K562 (cell line): ENCODE measurements around the gene AKAIN1. TPM values are rescaled to one million over a fixed set of nuclear protein-coding genes. Genes with fewer than 3 reads are reported as not detected.

ENCODE experiments used
- ATAC-seq: fragments of 200-7000 bp; cut with Tn5 transposase; 3 replicates; pipeline ENCODE4 v1.9.1; 2020; ENCODE audit warnings: moderate library complexity
- BruUV-seq: library from RNA; stranded (reverse); fragments of 400-500 nt; replicated peaks from 2 replicates; lab custom pipeline; 2021; lab: Mats Ljungman, UMichigan
- CTCF ChIA-PET: fragments of 300-600 bp; formaldehyde crosslinking; extraction: SDS; loops from one replicate; lab custom pipeline; 2021; ENCODE audit warnings: low intra/inter-chr PET ratio; lab: Yijun Ruan, JAX
- POLR2A ChIA-PET: fragments of 300-600, 350-650 bp; sonication (Branson Sonifier 250); formaldehyde crosslinking; extraction: SDS; loops from one replicate; lab custom pipeline; 2021; ENCODE audit warnings: antibody characterized with exemption, inconsistent platforms; lab: Yijun Ruan, JAX
- DNase-seq, 4 experiments: peaks; one replicate each; pipeline versions ENCODE4 v3.0.0 to v3.0.0-alpha.2; 2011 to 2018; ENCODE audit warnings: low spot score in 3 of 4, mixed read lengths in 3 of 4; ENCODE audit errors: extremely low read depth in 1 of 4
- FAIRE-seq: peaks from 2 replicates; lab custom pipeline; 2011; peaks lifted over from hg19 to GRCh38; lab: Jason Lieb, UNC
- H2AFZ ChIP-seq: 2 replicates; pipeline ENCODE4 v1.6.0; 2011; ENCODE audit warnings: low read depth, low read length, control low read depth, inconsistent platforms
- H3K27ac ChIP-seq: fragments of 200-600 bp; 3 replicates; pipeline ENCODE4 v1.8.0; 2011; ENCODE audit warnings: low read depth, mild to moderate bottlenecking, control low read depth, inconsistent platforms, low read length, moderate library complexity, mixed read lengths; ENCODE audit errors: extremely low read depth
- H3K27me3 ChIP-seq, 2 experiments: fragments of 300-600 bp in 1 of 2; 2 replicates in 1 of 2; 3 replicates in 1 of 2; pipeline versions ENCODE4 v1.6.0 to v1.8.0; 2011; ENCODE audit warnings: inconsistent platforms in 2 of 2, low read length in 2 of 2, mild to moderate bottlenecking in 1 of 2, mixed read lengths in 1 of 2, moderate library complexity in 1 of 2; ENCODE audit not compliant: control insufficient read depth in 2 of 2, insufficient read depth in 2 of 2
- H3K36me3 ChIP-seq: fragments of 300-600 bp; 3 replicates; pipeline ENCODE4 v1.8.0; 2011; ENCODE audit warnings: mild to moderate bottlenecking, low read length, inconsistent platforms; ENCODE audit not compliant: control insufficient read depth, insufficient read depth
- H3K4me1 ChIP-seq, 2 experiments: fragments of 200-600 bp in 1 of 2; replicated peaks in 1 of 2; 2 replicates in 1 of 2; 3 replicates in 1 of 2; pipeline versions ENCODE4 v1.5.1 to v1.8.0; 2011; ENCODE audit warnings: inconsistent platforms in 2 of 2, low read length in 2 of 2, mild to moderate bottlenecking in 1 of 2, mixed read lengths in 1 of 2, moderate library complexity in 1 of 2; ENCODE audit not compliant: control insufficient read depth in 2 of 2, insufficient read depth in 2 of 2
- H3K4me2 ChIP-seq: 2 replicates; pipeline ENCODE4 v1.6.1; 2011; ENCODE audit warnings: low read length, control low read depth, inconsistent platforms, mixed read lengths; ENCODE audit not compliant: insufficient read depth
- H3K4me3 ChIP-seq: fragments of 200-600 bp; sonication (generic), shearing (Covaris generic); 2 replicates; pipeline ENCODE4 v1.5.1; 2016; ENCODE audit warnings: control low read depth, inconsistent platforms
- H3K79me2 ChIP-seq: fragments of 200-600 bp; 3 replicates; pipeline ENCODE4 v1.8.0; 2011; ENCODE audit warnings: low read length, inconsistent platforms; ENCODE audit not compliant: control insufficient read depth, insufficient read depth
- H3K9ac ChIP-seq, 2 experiments: 2 replicates each; pipeline versions ENCODE4 v1.6.0 to v1.6.1; 2011; ENCODE audit warnings: low read depth in 2 of 2, low read length in 2 of 2, control low read depth in 1 of 2, inconsistent platforms in 1 of 2, mild to moderate bottlenecking in 1 of 2, mixed read lengths in 1 of 2; ENCODE audit not compliant: insufficient read depth in 1 of 2
- H3K9me1 ChIP-seq: one replicate; pipeline ENCODE4 v1.6.0; 2011; ENCODE audit warnings: inconsistent platforms, mild to moderate bottlenecking, low read length, moderate library complexity; ENCODE audit not compliant: control insufficient read depth, insufficient read depth
- H3K9me3 ChIP-seq: replicated peaks from 2 replicates; pipeline ENCODE4 v1.5.1; 2011; ENCODE audit warnings: low read depth, low read length, inconsistent platforms; ENCODE audit not compliant: control insufficient read depth, insufficient read depth
- H4K20me1 ChIP-seq: replicated peaks from 2 replicates; pipeline ENCODE4 v1.6.1; 2011; ENCODE audit warnings: low read length, inconsistent platforms, mixed read lengths; ENCODE audit not compliant: control insufficient read depth, insufficient read depth
- ELF1 ChIP-seq: fragments of 200-800 bp; sonication (Bioruptor generic); IDR thresholded peaks from 2 replicates; pipeline ENCODE4 v1.6.1; 2016; ENCODE audit warnings: missing genetic modification characterization, missing compliant biosample characterization
- MCM5 ChIP-seq: fragments of 450-650 bp; IDR thresholded peaks from 2 replicates; pipeline ENCODE4 v1.6.1; 2016; ENCODE audit warnings: low read depth
- PHF20 ChIP-seq: fragments of 450-650 bp; IDR thresholded peaks from 2 replicates; pipeline ENCODE4 v1.6.1; 2018; ENCODE audit not compliant: partially characterized antibody
- PURB ChIP-seq: sonication (generic); formaldehyde crosslinking; IDR thresholded peaks from 2 replicates; pipeline ENCODE4 v1.9.0; 2021; ENCODE audit warnings: low read depth, mild to moderate bottlenecking, missing genetic modification reagents
- RBM17 ChIP-seq: fragments of 200-400 bp; formaldehyde crosslinking; IDR thresholded peaks from 2 replicates; pipeline ENCODE4 v1.6.1; 2017; ENCODE audit warnings: low read depth, mild to moderate bottlenecking, low read length, borderline replicate concordance
- TAF1 ChIP-seq: IDR thresholded peaks from 2 replicates; pipeline ENCODE4 v1.6.1; 2011; ENCODE audit warnings: mild to moderate bottlenecking, low read length, moderate library complexity; ENCODE audit not compliant: insufficient read depth, control insufficient read depth, severe bottlenecking; ENCODE audit errors: extremely low read depth
- WHSC1 ChIP-seq: IDR thresholded peaks from one replicate; pipeline ENCODE4 v1.6.1; 2012; ENCODE audit warnings: low read length, control low read depth, inconsistent platforms
- ZFX ChIP-seq: sonication (generic); formaldehyde crosslinking; IDR thresholded peaks from 2 replicates; pipeline ENCODE4 v1.8.0; 2022; ENCODE audit warnings: mild to moderate bottlenecking, missing genetic modification reagents, moderate library complexity
- ZNF3 ChIP-seq: fragments of 250-450 bp; sonication (Bioruptor Pico); IDR thresholded peaks from 2 replicates; pipeline ENCODE4 v1.5.0; 2021; ENCODE audit warnings: mild to moderate bottlenecking, moderate library complexity
- ZNF354B ChIP-seq: fragments of 250-450 bp; sonication (Bioruptor Pico); IDR thresholded peaks from 2 replicates; pipeline ENCODE4 v1.4.0; 2020
- WGBS: fragments of 100-300 bp; shearing (Covaris generic); methylation state at CpG from one replicate; pipeline ENCODE4 v1.1.6; 2016; ENCODE audit warnings: low coverage, mixed read lengths; ENCODE audit not compliant: insufficient coverage; ENCODE audit errors: missing lambda C conversion rate; 5-methylcytosine and 5-hydroxymethylcytosine counted together
- in situ Hi-C: fragments of 300-500 bp; cut with MboI; formaldehyde crosslinking; loops from 4 replicates; pipeline ENCODE4 v1.15.0; 2018; ENCODE audit warnings: inconsistent platforms, mixed read lengths
- intact Hi-C: fragments of 100-400 bp; cut with micrococcal nuclease; formaldehyde crosslinking; loops from 2 replicates; pipeline ENCODE4 v1.14.2; 2022
- polyA plus RNA-seq, 8 experiments: library from polyadenylated mRNA; depleted of rRNA in 4 of 8; stranded (reverse) in 5 of 8; unstranded in 3 of 8; fragments of >200 nt; fragmentation: Nextera tagmentation in 2 of 8; fragmentation: Illumina TruSeq in 1 of 8; extraction: Ambion mirVana in 2 of 8; extraction: Trizol in 1 of 8; gene quantifications; 2 replicates each; pipeline versions ENCODE4 v1.2.1 to v1.2.3, GENCODE V29; 2011 to 2014; ENCODE audit warnings: inconsistent platforms in 1 of 8, missing spikeins in 1 of 8
- total RNA-seq, 7 experiments: library from RNA; depleted of rRNA in 6 of 7; stranded (reverse); fragments of >200 nt in 6 of 7; fragmentation: Illumina TruSeq in 2 of 7; extraction: Trizol in 2 of 7; gene quantifications; 2 replicates each; pipeline versions ENCODE4 v1.2.1 to v1.2.3, GENCODE V29; 2011 to 2021; ENCODE audit warnings: low replicate concordance in 1 of 7
- TF ChIP-seq, protein P1 (sequence below), 2 experiments: fragments of 450-650 bp in 1 of 2; IDR thresholded peaks; 2 replicates each; pipeline ENCODE4 v1.6.1; 2011 to 2017; ENCODE audit warnings: low read depth in 2 of 2, antibody characterized with exemption in 1 of 2, borderline replicate concordance in 1 of 2, low read length in 1 of 2, mild to moderate bottlenecking in 1 of 2, mixed read lengths in 1 of 2; ENCODE audit not compliant: control insufficient read depth in 1 of 2

Gene AKAIN1
- total and polyA plus RNA-seq, 9 of the 15 experiments (the other 6 are each of a cell fraction or from before 2014, with no cell fraction given), result not detected

DNA sequence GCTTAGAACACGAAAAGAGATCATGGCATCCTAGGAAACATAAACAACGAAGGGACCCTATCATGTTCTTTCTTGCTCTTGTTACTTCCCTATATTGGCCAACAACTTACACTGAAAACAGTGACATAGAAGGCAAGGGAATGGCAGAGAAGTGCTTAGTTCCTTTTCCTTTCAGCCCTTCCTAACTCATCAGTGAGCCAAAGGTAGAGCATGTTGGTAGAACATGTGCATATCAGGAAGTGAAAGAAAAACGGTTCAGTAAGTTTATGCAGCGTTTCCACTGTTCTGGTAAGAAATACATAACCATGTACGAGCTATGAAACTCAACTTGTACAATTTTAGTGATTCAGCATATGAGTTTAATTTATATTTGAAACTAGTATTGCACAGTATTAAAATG lies 21.7 kb downstream of the AKAIN1 start:
- Histone ChIP-seq H3K79me2 (no peaks in the 10 kb centered on the region), H3K9me3 (no peaks in the 10 kb centered on the region), H3K9ac (no peak overlapping the region), H4K20me1 (no peaks in the 10 kb centered on the region), H3K36me3 (no peaks in the 10 kb centered on the region), H3K27me3 (no peaks in the 10 kb centered on the region), H2AFZ (no peak overlapping the region), H3K9me1 (no peaks in the 10 kb centered on the region), H3K4me3 (no peak overlapping the region)
- FAIRE-seq, result no peak
- ChIA-PET POLR2A (interaction anchor here (0.6 kb wide), 1 partner anchor 65 kb away, joined by 3 read pairs; no protein-coding TSS in a partner anchor), CTCF (no interaction called here)
- BruUV-seq, result no TSS peak
- intact Hi-C loops, result no loop called here
- 0% methylated on average over 5 of the region's 5 CpGs for WGBS
- no peak for ATAC-seq
- TF ChIP-seq ZFX (no peak), ZNF354B (CRISPR knock-in tag) (no peak), RBM17 (no peak), TAF1 (no peak), WHSC1 (no peak), ELF1 (tag) (no peak), PURB (CRISPR knock-in tag) (no peak), PHF20 (no peak), MCM5 (no peak), ZNF3 (CRISPR knock-in tag) (no peak)
- TF ChIP-seq, protein P1, sequence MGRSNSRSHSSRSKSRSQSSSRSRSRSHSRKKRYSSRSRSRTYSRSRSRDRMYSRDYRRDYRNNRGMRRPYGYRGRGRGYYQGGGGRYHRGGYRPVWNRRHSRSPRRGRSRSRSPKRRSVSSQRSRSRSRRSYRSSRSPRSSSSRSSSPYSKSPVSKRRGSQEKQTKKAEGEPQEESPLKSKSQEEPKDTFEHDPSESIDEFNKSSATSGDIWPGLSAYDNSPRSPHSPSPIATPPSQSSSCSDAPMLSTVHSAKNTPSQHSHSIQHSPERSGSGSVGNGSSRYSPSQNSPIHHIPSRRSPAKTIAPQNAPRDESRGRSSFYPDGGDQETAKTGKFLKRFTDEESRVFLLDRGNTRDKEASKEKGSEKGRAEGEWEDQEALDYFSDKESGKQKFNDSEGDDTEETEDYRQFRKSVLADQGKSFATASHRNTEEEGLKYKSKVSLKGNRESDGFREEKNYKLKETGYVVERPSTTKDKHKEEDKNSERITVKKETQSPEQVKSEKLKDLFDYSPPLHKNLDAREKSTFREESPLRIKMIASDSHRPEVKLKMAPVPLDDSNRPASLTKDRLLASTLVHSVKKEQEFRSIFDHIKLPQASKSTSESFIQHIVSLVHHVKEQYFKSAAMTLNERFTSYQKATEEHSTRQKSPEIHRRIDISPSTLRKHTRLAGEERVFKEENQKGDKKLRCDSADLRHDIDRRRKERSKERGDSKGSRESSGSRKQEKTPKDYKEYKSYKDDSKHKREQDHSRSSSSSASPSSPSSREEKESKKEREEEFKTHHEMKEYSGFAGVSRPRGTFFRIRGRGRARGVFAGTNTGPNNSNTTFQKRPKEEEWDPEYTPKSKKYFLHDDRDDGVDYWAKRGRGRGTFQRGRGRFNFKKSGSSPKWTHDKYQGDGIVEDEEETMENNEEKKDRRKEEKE (IDR thresholded peaks at IDR 0.05; ENCODE audit: borderline replicate concordance in 1 of 2, control insufficient read depth in 1 of 2, low read depth in 2 of 2, low read length in 1 of 2), result no peak
- TF ChIP-seq, all 486 proteins: peak for 0
- in situ Hi-C loops, result no loop called here
- Histone ChIP-seq H3K4me2 (no peak overlapping the region), H3K27ac (no peak overlapping the region), H3K4me1 (no peaks in the 10 kb centered on the region)
- DNase-seq, result no peak
